ENCODE measurements around the gene PTPRJ.
"Not testable (repeated sequence)": the region's sequence is repeated elsewhere in the genome, so short reads cannot be mapped to it uniquely, and the experiment has no call there.

Gene PTPRJ

GRCh38 chr11:48134221-48134922 lies 154.0 kb downstream of the PTPRJ start:
- H3K9ac ChIP-seq (ENCODE audit: low read depth, low read length), result no peak overlapping the region
- no peaks in the 10 kb centered on the region for H3K4me1 ChIP-seq (ENCODE audit: insufficient read depth, low read length)
- H3K9me3 ChIP-seq (ENCODE audit: control insufficient read depth, insufficient read depth, low read length), result no peaks in the 10 kb centered on the region
- no peaks in the 10 kb centered on the region for H3K36me3 ChIP-seq (ENCODE audit: insufficient read depth, low read length)

GRCh38 chr11:48138222-48138621 lies 157.9 kb downstream of the PTPRJ start:
- no peaks in the 10 kb centered on the region; the same call in 1 of the 2 replicates for H3K36me3 ChIP-seq (ENCODE audit: insufficient read depth, low read length)
- no peaks in the 10 kb centered on the region for H3K4me1 ChIP-seq (ENCODE audit: insufficient read depth, low read length)
- no peak overlapping the region for H3K9ac ChIP-seq (ENCODE audit: low read depth, low read length)
- H3K9me3 ChIP-seq (ENCODE audit: control insufficient read depth, insufficient read depth, low read length), result no peaks in the 10 kb centered on the region

GRCh38 chr11:48139896-48140295 lies 159.5 kb downstream of the PTPRJ start:
- not testable (repeated sequence) for H3K36me3 ChIP-seq (ENCODE audit: insufficient read depth, low read length); H3K9me3 ChIP-seq (ENCODE audit: control insufficient read depth, insufficient read depth, low read length); H3K4me1 ChIP-seq (ENCODE audit: insufficient read depth, low read length); H3K9ac ChIP-seq (ENCODE audit: low read depth, low read length)

GRCh38 chr11:48141475-48142122 lies 161.2 kb downstream of the PTPRJ start:
- H3K9ac ChIP-seq (ENCODE audit: low read depth, low read length), result no peak overlapping the region
- H3K4me1 ChIP-seq (ENCODE audit: insufficient read depth, low read length), result no peaks in the 10 kb centered on the region
- no peaks in the 10 kb centered on the region for H3K9me3 ChIP-seq (ENCODE audit: control insufficient read depth, insufficient read depth, low read length)
- no peaks in the 10 kb centered on the region; the same call in 1 of the 2 replicates for H3K36me3 ChIP-seq (ENCODE audit: insufficient read depth, low read length)

GRCh38 chr11:48142889-48143288 lies 162.5 kb downstream of the PTPRJ start:
- H3K9ac ChIP-seq (ENCODE audit: low read depth, low read length), result no peak overlapping the region
- H3K9me3 ChIP-seq (ENCODE audit: control insufficient read depth, insufficient read depth, low read length), result no peaks in the 10 kb centered on the region
- H3K4me1 ChIP-seq (ENCODE audit: insufficient read depth, low read length), result no peaks in the 10 kb centered on the region
- H3K36me3 ChIP-seq (ENCODE audit: insufficient read depth, low read length), result no peaks in the 10 kb centered on the region; the same call in 1 of the 2 replicates

GRCh38 chr11:48148749-48149148 lies 168.4 kb downstream of the PTPRJ start:
- peaks cover under 1% of the 10 kb centered on the region; the same call in 1 of the 2 replicates for H3K36me3 ChIP-seq (ENCODE audit: insufficient read depth, low read length)
- H3K9ac ChIP-seq (ENCODE audit: low read depth, low read length), result no peak overlapping the region
- H3K4me1 ChIP-seq (ENCODE audit: insufficient read depth, low read length), result no peaks in the 10 kb centered on the region
- peaks cover 4% of the 10 kb centered on the region for H3K9me3 ChIP-seq (ENCODE audit: control insufficient read depth, insufficient read depth, low read length)

- H3K4me1 ChIP-seq (ENCODE audit: insufficient read depth, low read length), result no peaks in the 10 kb centered on the region
- H3K9ac ChIP-seq (ENCODE audit: low read depth, low read length), result no peak overlapping the region
- H3K9me3 ChIP-seq (ENCODE audit: control insufficient read depth, insufficient read depth, low read length), result peaks cover 9% of the 10 kb centered on the region
- peaks cover 6% of the 10 kb centered on the region; the same call in 1 of the 2 replicates for H3K36me3 ChIP-seq (ENCODE audit: insufficient read depth, low read length)
These were observed 169.9 kb downstream of the PTPRJ start for GRCh38 chr11:48150213-48150612.

GRCh38 chr11:48154151-48154550 lies 173.8 kb downstream of the PTPRJ start:
- no peak overlapping the region for H3K9ac ChIP-seq (ENCODE audit: low read depth, low read length)
- peaks cover 6% of the 10 kb centered on the region; the same call in 1 of the 2 replicates for H3K36me3 ChIP-seq (ENCODE audit: insufficient read depth, low read length)
- no peaks in the 10 kb centered on the region for H3K4me1 ChIP-seq (ENCODE audit: insufficient read depth, low read length)
- peaks cover 9% of the 10 kb centered on the region for H3K9me3 ChIP-seq (ENCODE audit: control insufficient read depth, insufficient read depth, low read length)

- no peak overlapping the region for H3K9ac ChIP-seq (ENCODE audit: low read depth, low read length)
- peaks cover 3% of the 10 kb centered on the region; the same call in 1 of the 2 replicates for H3K36me3 ChIP-seq (ENCODE audit: insufficient read depth, low read length)
- H3K4me1 ChIP-seq (ENCODE audit: insufficient read depth, low read length), result no peaks in the 10 kb centered on the region
- no peaks in the 10 kb centered on the region for H3K9me3 ChIP-seq (ENCODE audit: control insufficient read depth, insufficient read depth, low read length)
These were observed 181.9 kb downstream of the PTPRJ start for GRCh38 chr11:48161951-48162884.

GRCh38 chr11:48162885-48163268 lies 182.5 kb downstream of the PTPRJ start:
- H3K4me1 ChIP-seq (ENCODE audit: insufficient read depth, low read length), result no peaks in the 10 kb centered on the region
- H3K9me3 ChIP-seq (ENCODE audit: control insufficient read depth, insufficient read depth, low read length), result no peaks in the 10 kb centered on the region
- H3K9ac ChIP-seq (ENCODE audit: low read depth, low read length), result no peak overlapping the region
- peaks cover 3% of the 10 kb centered on the region; the same call in 1 of the 2 replicates for H3K36me3 ChIP-seq (ENCODE audit: insufficient read depth, low read length)

- Histone ChIP-seq H3K9me3 (ENCODE audit: control insufficient read depth, insufficient read depth, low read length) (no peaks in the 10 kb centered on the region), H3K9ac (ENCODE audit: low read depth, low read length) (no peak overlapping the region), H3K36me3 (ENCODE audit: insufficient read depth, low read length) (peaks cover 3% of the 10 kb centered on the region; the same call in 1 of the 2 replicates), H3K4me1 (ENCODE audit: insufficient read depth, low read length) (no peaks in the 10 kb centered on the region)
These were observed 183.2 kb downstream of the PTPRJ start for GRCh38 chr11:48163360-48164100.

- Histone ChIP-seq H3K4me1 (ENCODE audit: insufficient read depth, low read length) (no peaks in the 10 kb centered on the region), H3K9me3 (ENCODE audit: control insufficient read depth, insufficient read depth, low read length) (no peaks in the 10 kb centered on the region), H3K36me3 (ENCODE audit: insufficient read depth, low read length) (peaks cover 3% of the 10 kb centered on the region; the same call in 1 of the 2 replicates), H3K9ac (ENCODE audit: low read depth, low read length) (no peak overlapping the region)
These were observed 184.5 kb downstream of the PTPRJ start for GRCh38 chr11:48164836-48165235.

- no peaks in the 10 kb centered on the region for H3K4me1 ChIP-seq (ENCODE audit: insufficient read depth, low read length)
- no peaks in the 10 kb centered on the region for H3K9me3 ChIP-seq (ENCODE audit: control insufficient read depth, insufficient read depth, low read length)
- H3K36me3 ChIP-seq (ENCODE audit: insufficient read depth, low read length), result peaks cover 3% of the 10 kb centered on the region; the same call in 1 of the 2 replicates
- no peak overlapping the region for H3K9ac ChIP-seq (ENCODE audit: low read depth, low read length)
These were observed 185.1 kb downstream of the PTPRJ start for GRCh38 chr11:48165426-48165825.

GRCh38 chr11:48167380-48167779 lies 187.0 kb downstream of the PTPRJ start:
- Histone ChIP-seq H3K4me1 (ENCODE audit: insufficient read depth, low read length) (no peaks in the 10 kb centered on the region), H3K36me3 (ENCODE audit: insufficient read depth, low read length) (peaks cover 3% of the 10 kb centered on the region; the same call in 1 of the 2 replicates), H3K9ac (ENCODE audit: low read depth, low read length) (no peak overlapping the region), H3K9me3 (ENCODE audit: control insufficient read depth, insufficient read depth, low read length) (no peaks in the 10 kb centered on the region)

Data from ES-I3 (cell line).